ENCODE data around the gene AATK. TPM values are rescaled to one million over a fixed set of nuclear protein-coding genes. Genes with fewer than 3 reads are reported as not detected.

AATK gene
- total and polyA plus RNA-seq, 10 of the 15 experiments (the other 5 are each of a cell fraction or from before 2014, with no cell fraction given), result 0.04 TPM; not detected in 9

DNA sequence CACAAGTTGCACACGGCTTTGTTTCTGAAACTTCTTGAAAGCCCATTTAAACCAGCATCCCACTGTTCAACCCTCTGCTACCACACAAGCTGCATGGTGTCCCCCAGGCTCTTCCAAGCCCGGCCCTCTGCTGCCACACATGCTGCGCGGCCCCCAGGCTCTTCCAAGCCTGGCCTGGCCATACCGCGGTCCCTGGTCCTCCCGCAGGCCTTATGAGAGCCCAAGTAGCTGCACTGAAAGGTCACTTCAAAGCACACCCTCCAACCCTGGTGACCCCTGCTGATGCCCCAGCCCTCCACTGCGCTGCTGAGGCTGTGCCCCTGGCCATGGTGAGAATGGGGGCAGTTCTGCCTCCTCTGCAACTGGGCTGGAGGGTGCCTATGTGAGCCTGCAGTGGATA lies 26.6 kb downstream of the AATK start (continued):
- TF ChIP-seq, protein P1, sequence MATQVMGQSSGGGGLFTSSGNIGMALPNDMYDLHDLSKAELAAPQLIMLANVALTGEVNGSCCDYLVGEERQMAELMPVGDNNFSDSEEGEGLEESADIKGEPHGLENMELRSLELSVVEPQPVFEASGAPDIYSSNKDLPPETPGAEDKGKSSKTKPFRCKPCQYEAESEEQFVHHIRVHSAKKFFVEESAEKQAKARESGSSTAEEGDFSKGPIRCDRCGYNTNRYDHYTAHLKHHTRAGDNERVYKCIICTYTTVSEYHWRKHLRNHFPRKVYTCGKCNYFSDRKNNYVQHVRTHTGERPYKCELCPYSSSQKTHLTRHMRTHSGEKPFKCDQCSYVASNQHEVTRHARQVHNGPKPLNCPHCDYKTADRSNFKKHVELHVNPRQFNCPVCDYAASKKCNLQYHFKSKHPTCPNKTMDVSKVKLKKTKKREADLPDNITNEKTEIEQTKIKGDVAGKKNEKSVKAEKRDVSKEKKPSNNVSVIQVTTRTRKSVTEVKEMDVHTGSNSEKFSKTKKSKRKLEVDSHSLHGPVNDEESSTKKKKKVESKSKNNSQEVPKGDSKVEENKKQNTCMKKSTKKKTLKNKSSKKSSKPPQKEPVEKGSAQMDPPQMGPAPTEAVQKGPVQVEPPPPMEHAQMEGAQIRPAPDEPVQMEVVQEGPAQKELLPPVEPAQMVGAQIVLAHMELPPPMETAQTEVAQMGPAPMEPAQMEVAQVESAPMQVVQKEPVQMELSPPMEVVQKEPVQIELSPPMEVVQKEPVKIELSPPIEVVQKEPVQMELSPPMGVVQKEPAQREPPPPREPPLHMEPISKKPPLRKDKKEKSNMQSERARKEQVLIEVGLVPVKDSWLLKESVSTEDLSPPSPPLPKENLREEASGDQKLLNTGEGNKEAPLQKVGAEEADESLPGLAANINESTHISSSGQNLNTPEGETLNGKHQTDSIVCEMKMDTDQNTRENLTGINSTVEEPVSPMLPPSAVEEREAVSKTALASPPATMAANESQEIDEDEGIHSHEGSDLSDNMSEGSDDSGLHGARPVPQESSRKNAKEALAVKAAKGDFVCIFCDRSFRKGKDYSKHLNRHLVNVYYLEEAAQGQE (IDR thresholded peaks at IDR 0.05; ENCODE audit: low read depth, low read length), result no peak
- TF ChIP-seq, protein P2, sequence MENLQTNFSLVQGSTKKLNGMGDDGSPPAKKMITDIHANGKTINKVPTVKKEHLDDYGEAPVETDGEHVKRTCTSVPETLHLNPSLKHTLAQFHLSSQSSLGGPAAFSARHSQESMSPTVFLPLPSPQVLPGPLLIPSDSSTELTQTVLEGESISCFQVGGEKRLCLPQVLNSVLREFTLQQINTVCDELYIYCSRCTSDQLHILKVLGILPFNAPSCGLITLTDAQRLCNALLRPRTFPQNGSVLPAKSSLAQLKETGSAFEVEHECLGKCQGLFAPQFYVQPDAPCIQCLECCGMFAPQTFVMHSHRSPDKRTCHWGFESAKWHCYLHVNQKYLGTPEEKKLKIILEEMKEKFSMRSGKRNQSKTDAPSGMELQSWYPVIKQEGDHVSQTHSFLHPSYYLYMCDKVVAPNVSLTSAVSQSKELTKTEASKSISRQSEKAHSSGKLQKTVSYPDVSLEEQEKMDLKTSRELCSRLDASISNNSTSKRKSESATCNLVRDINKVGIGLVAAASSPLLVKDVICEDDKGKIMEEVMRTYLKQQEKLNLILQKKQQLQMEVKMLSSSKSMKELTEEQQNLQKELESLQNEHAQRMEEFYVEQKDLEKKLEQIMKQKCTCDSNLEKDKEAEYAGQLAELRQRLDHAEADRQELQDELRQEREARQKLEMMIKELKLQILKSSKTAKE (IDR thresholded peaks at IDR 0.05; ENCODE audit: low read depth, poor library complexity, severe bottlenecking), result no peak
- TF ChIP-seq IRF4 (IDR thresholded peaks at IDR 0.05; ENCODE audit: low read depth, low read length), result no peak
- TF ChIP-seq NR2C1 (IDR thresholded peaks at IDR 0.05), result no peak
- no peak for TF ChIP-seq TBL1XR1 (IDR thresholded peaks at IDR 0.05; ENCODE audit: low read depth, low read length)
- TF ChIP-seq KLF5 (IDR thresholded peaks at IDR 0.05; ENCODE audit: partially characterized antibody), result no peak
- TF ChIP-seq CREM (IDR thresholded peaks at IDR 0.05; ENCODE audit: low read depth), result no peak
- TF ChIP-seq MXI1 (IDR thresholded peaks at IDR 0.05; ENCODE audit: low read depth, low read length), result no peak
- TF ChIP-seq E2F8 (IDR thresholded peaks at IDR 0.05; ENCODE audit: low read depth, partially characterized antibody), result no peak
- no peak for TF ChIP-seq PAX5 (IDR thresholded peaks at IDR 0.05; ENCODE audit: borderline replicate concordance, low read depth, low read length)
- no peak for TF ChIP-seq MEF2B (IDR thresholded peaks at IDR 0.05; ENCODE audit: partially characterized antibody, poor library complexity, severe bottlenecking)
- TF ChIP-seq USF2 (IDR thresholded peaks at IDR 0.05; ENCODE audit: borderline replicate concordance, low read depth, low read length), result no peak
- no peak for TF ChIP-seq CBFB (IDR thresholded peaks at IDR 0.05; ENCODE audit: low read depth)
- no peak for TF ChIP-seq IKZF2 (IDR thresholded peaks at IDR 0.05)

All from GM12878 (cell line).